ENCODE data around the gene STRA8. TPM values are rescaled to one million over a fixed set of nuclear protein-coding genes. Genes with fewer than 3 reads are reported as not detected.

The STRA8 gene, protein sequence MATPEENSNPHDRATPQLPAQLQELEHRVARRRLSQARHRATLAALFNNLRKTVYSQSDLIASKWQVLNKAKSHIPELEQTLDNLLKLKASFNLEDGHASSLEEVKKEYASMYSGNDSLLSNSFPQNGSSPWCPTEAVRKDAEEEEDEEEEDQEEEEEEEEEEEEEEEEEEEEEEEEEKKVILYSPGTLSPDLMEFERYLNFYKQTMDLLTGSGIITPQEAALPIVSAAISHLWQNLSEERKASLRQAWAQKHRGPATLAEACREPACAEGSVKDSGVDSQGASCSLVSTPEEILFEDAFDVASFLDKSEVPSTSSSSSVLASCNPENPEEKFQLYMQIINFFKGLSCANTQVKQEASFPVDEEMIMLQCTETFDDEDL
- total RNA-seq: not detected in 2 replicates
- long read RNA-seq: 0 reads

DNA sequence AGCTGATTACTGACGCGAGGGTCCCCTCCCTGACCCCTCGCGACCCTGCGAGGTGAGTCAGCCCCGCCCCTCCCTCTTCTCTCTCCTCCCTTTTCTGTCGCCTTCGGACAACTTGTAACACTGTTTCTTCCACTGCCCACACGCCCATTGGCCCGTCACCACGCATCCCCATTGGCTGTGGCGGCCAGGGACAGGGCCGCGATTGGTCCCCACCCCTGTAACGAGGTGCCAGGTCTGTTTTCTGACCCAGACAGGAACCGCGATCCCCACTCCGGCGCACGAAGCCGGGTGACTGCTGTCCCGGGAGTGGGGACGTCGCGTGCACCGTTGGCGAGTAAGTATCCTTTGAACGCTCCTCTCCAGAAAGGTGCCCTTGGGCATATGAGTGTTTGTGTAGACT is at the start of gene STRA8:
Gene STRA8, plus strand, starts transcription at position 269 of the 400 bp plus-strand sequence. CDS start 6,687 bp downstream, outside the sequence.
- H3K36me3 Mint-ChIP-seq (ENCODE audit: low read depth): no peaks in the 10 kb centered on the region
- H3K27me3 Mint-ChIP-seq (ENCODE audit: low read depth): no peaks in the 10 kb centered on the region
- H3K27ac Mint-ChIP-seq (ENCODE audit: unreplicated experiment): peak within 1 kb of the TSS; percentile 19

DNA sequence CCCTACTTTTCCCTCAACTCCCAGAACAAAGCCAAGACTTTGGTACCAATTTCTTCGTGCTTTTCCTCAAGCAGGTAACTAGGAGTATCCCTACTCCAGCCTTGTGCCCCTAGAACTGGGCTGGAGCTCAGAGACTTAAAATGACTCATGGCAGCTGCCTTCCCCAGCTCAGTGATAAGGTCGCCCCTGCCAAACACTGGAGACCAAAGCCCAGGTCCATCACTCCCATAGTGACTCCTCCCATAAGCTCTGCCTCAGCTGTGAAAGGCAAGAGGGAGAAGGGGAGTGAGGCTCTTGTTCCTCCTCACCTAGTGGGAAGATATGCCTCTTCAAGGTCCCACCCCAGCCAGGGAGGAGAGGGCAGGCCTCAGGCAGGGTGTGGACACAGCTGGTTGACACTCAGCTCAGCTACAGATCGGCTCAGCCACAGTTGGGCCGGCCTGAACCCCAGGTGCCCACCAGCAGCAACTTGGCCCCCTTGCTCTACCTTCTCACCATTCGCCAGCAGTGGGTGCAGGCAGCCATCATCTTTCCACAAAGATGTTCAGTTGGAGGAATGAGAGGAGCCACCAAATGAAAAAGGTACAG is 49.3 kb upstream of the STRA8 start:
- H3K4me1 Mint-ChIP-seq: no peaks in the 10 kb centered on the region
- H3K36me3 Mint-ChIP-seq (ENCODE audit: low read depth): peaks cover 44% of the 10 kb centered on the region
- TF ChIP-seq, protein P1, sequence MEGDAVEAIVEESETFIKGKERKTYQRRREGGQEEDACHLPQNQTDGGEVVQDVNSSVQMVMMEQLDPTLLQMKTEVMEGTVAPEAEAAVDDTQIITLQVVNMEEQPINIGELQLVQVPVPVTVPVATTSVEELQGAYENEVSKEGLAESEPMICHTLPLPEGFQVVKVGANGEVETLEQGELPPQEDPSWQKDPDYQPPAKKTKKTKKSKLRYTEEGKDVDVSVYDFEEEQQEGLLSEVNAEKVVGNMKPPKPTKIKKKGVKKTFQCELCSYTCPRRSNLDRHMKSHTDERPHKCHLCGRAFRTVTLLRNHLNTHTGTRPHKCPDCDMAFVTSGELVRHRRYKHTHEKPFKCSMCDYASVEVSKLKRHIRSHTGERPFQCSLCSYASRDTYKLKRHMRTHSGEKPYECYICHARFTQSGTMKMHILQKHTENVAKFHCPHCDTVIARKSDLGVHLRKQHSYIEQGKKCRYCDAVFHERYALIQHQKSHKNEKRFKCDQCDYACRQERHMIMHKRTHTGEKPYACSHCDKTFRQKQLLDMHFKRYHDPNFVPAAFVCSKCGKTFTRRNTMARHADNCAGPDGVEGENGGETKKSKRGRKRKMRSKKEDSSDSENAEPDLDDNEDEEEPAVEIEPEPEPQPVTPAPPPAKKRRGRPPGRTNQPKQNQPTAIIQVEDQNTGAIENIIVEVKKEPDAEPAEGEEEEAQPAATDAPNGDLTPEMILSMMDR (conservative IDR thresholded peaks at IDR 0.05): no peak
- peaks cover 18% of the 10 kb centered on the region for H3K9me3 Mint-ChIP-seq
- no peaks in the 10 kb centered on the region for H3K27me3 Mint-ChIP-seq (ENCODE audit: low read depth)
- DNase-seq (ENCODE audit: low read depth, low spot score): no peak
- no peak overlapping the region for H3K4me3 Mint-ChIP-seq
- no peak overlapping the region for H3K27ac Mint-ChIP-seq (ENCODE audit: unreplicated experiment)

More for the DNA sequence above, at the start of gene STRA8:
- Mint-ChIP-seq H3K4me3 (no peak within 1 kb of the TSS), H3K9me3 (peaks cover under 1% of the 10 kb centered on the region), H3K4me1 (peaks cover 4% of the 10 kb centered on the region)
- TF ChIP-seq, protein P1 (conservative IDR thresholded peaks at IDR 0.05): no peak
- DNase-seq (ENCODE audit: low read depth, low spot score): no peak

DNA sequence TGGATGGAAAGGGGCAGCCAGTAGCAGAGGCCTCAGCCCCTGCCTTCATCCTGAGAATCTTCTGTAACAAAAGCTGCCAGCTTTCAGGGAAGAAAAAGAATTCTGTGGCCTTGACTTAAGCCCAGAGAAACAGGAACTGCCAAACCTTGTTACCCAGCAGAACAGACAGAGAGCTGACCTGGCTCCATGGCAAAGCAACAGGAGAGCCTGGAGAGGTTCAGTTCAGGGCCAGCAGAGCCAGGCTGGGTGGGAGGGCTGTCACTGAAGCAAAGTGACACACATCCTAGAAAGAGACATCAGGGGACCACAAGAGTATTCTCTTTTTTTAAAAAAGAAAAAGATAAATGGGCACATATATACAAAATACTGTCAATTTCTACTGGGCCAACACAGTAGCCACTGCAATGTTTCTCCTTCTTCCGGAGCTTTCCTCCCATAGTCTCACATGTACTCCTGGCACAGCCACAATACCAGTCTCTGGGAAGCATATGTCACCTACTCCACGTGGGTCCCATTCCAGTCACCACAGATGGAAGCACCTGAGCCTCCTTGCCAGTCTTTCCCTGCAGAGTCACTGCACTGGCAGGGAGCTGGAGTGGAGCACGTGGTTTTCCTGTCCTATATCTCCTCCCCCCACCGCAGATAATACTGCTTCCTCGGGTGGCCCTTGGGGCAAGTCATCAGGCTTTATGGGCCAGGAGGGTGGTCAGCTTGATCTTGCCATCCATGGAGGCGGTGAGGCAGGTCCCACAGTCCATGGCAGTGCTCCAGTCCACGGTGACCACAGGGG is 48.0 kb upstream of the STRA8 start:
- no peak for DNase-seq (ENCODE audit: low read depth, low spot score)
- TF ChIP-seq, protein P1 (conservative IDR thresholded peaks at IDR 0.05): no peak
- Mint-ChIP-seq H3K36me3 (ENCODE audit: low read depth) (peaks cover 35% of the 10 kb centered on the region), H3K4me3 (no peak overlapping the region), H3K4me1 (no peaks in the 10 kb centered on the region), H3K27ac (ENCODE audit: unreplicated experiment) (no peak overlapping the region), H3K9me3 (peaks cover 12% of the 10 kb centered on the region), H3K27me3 (ENCODE audit: low read depth) (no peaks in the 10 kb centered on the region)

DNA sequence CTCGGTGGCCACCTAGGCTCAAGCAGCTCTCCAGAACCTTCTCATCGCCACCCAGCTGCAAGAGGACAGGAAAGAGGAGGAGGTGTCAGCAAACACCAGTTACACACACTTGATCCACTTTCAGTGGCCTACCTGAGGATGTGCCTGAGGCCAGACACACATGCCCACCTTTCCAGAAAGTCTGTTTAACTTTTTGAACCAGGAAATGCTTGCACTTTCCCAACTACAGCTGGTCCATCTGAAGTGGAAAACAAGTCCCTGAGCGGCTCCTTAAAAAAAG is 47.4 kb upstream of the STRA8 start:
- Mint-ChIP-seq H3K27me3 (ENCODE audit: low read depth) (no peaks in the 10 kb centered on the region), H3K4me1 (no peaks in the 10 kb centered on the region), H3K4me3 (no peak overlapping the region), H3K27ac (ENCODE audit: unreplicated experiment) (no peak overlapping the region), H3K36me3 (ENCODE audit: low read depth) (peaks cover 33% of the 10 kb centered on the region), H3K9me3 (peaks cover 10% of the 10 kb centered on the region)
- TF ChIP-seq, protein P1 (conservative IDR thresholded peaks at IDR 0.05): no peak
- DNase-seq (ENCODE audit: low read depth, low spot score): no peak

DNA sequence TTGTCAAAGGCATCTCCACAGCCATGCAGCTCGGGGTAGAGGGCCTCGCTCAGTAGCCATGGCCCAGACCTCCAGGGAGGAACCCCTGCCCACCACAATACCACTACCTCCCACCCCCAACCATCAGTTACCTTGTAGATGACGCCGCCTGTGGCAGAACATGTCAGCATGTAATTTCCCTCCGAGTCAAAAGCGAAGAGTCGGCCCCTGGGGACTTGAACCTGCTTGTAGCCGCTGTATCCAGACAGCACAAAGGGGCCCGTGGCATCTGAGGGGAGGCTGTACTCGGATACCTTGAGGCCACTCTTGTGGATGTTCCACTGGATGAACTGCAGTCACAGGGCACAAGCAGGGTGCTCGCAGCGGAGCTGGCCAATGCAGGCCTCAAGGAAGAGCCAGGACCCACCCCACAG is 46.8 kb upstream of the STRA8 start:
- H3K27me3 Mint-ChIP-seq (ENCODE audit: low read depth): no peaks in the 10 kb centered on the region
- peaks cover 5% of the 10 kb centered on the region for H3K9me3 Mint-ChIP-seq
- TF ChIP-seq, protein P1 (conservative IDR thresholded peaks at IDR 0.05): no peak
- no peak overlapping the region for H3K27ac Mint-ChIP-seq (ENCODE audit: unreplicated experiment)
- peaks cover 26% of the 10 kb centered on the region for H3K36me3 Mint-ChIP-seq (ENCODE audit: low read depth)
- no peaks in the 10 kb centered on the region for H3K4me1 Mint-ChIP-seq
- H3K4me3 Mint-ChIP-seq: no peak overlapping the region
- DNase-seq (ENCODE audit: low read depth, low spot score): no peak
